WERI-Rb-1 (cell line): Measurements from ENCODE around the gene SYNDIG1.

Experiments used
- DNase-seq: peaks from one replicate; pipeline ENCODE4 v3.0.0-alpha.2; 2020
- H3K27ac ChIP-seq: fragments of 250-450 bp; sonication (Bioruptor Pico); 2 replicates; pipeline ENCODE4 v1.5.1; 2020; ENCODE audit warnings: mild to moderate bottlenecking, moderate library complexity
- H3K27me3 ChIP-seq: fragments of 250-450 bp; sonication (Bioruptor Pico); 2 replicates; pipeline ENCODE4 v1.5.1; 2021; ENCODE audit warnings: mild to moderate bottlenecking, low read depth, moderate library complexity; ENCODE audit not compliant: insufficient read depth, severe bottlenecking
- H3K36me3 ChIP-seq: fragments of 250-450 bp; sonication (Bioruptor Pico); 2 replicates; pipeline ENCODE4 v1.5.1; 2020; ENCODE audit warnings: mild to moderate bottlenecking, moderate library complexity
- H3K4me3 ChIP-seq: 2 replicates; pipeline ENCODE4 v1.5.1; 2011; ENCODE audit warnings: low read depth, mild to moderate bottlenecking, control low read depth, low read length
- H3K9me3 ChIP-seq: fragments of 250-450 bp; sonication (Bioruptor Pico); 2 replicates; pipeline ENCODE4 v1.5.1; 2021; ENCODE audit warnings: mild to moderate bottlenecking, moderate library complexity; ENCODE audit not compliant: severe bottlenecking
- CTCF ChIP-seq: IDR thresholded peaks from 2 replicates; pipeline ENCODE4 v1.5.1; 2011; ENCODE audit warnings: low read depth, mild to moderate bottlenecking, control low read depth, inconsistent platforms, low read length

Gene SYNDIG1

GRCh38 chr20:24658920-24659660 lies 189.7 kb downstream of the SYNDIG1 start:
- no peaks in the 10 kb centered on the region for H3K9me3 ChIP-seq
- DNase-seq = no peak
- H3K4me3 ChIP-seq = no peak overlapping the region
- H3K27ac ChIP-seq = no peak overlapping the region
- no peaks in the 10 kb centered on the region for H3K36me3 ChIP-seq
- H3K27me3 ChIP-seq = no peaks in the 10 kb centered on the region
- no peak for TF ChIP-seq CTCF

DNA sequence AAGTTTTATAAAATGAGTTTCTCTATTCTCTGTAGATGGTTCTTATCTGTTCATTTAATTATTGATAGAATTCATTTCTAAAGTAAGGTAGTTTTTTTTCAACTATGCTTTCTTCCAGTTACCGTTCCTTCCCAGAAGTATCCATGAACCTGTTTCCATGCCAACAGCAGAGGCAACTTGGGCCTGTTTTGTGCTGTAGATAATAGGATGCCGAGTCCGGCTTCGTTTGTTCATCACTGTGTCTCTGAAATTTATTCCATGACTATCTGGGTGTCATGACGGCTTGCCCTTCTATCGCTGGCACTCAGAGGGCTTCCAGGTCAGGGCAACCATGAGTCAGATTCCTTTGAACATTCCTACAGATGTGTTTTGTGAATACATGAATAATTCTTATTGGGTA lies 190.4 kb downstream of the SYNDIG1 start:
- no peaks in the 10 kb centered on the region for H3K36me3 ChIP-seq
- no peak for TF ChIP-seq CTCF
- H3K27me3 ChIP-seq = no peaks in the 10 kb centered on the region
- H3K27ac ChIP-seq = no peak overlapping the region
- H3K9me3 ChIP-seq = no peaks in the 10 kb centered on the region
- DNase-seq = no peak
- no peak overlapping the region for H3K4me3 ChIP-seq

- H3K4me3 ChIP-seq = no peak overlapping the region
Observed at GRCh38 chr20:24660651-24661050, 191.2 kb downstream of the SYNDIG1 start.

DNA sequence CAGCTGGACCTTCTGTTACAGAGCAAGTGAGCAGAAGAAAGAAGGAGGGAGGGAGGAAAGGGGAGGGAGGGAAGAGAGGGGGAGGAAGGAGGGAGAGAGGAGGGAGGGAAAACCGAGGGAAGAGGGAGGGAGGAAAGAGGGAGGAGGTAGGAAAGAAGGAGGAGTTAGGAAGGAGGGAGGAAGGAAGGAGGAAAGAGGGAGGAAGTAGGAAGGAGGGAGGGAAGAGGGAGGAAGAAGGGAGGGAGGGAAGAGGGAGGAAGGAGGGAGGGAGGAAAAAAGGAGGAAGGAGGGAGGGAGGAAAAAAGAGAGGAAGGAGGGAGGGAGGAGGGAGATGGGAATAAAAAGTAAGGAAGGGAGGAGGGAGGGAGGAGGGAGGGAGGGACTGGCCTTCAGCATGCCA lies 191.8 kb downstream of the SYNDIG1 start:
- H3K9me3 ChIP-seq = no peaks in the 10 kb centered on the region
- no peak overlapping the region for H3K27ac ChIP-seq
- no peak for TF ChIP-seq CTCF
- H3K27me3 ChIP-seq = no peaks in the 10 kb centered on the region
- no peaks in the 10 kb centered on the region for H3K36me3 ChIP-seq
- no peak for DNase-seq
- no peak overlapping the region for H3K4me3 ChIP-seq

More at GRCh38 chr20:24660651-24661050, 191.2 kb downstream of the SYNDIG1 start:
- no peak overlapping the region for H3K27ac ChIP-seq
- no peaks in the 10 kb centered on the region for H3K9me3 ChIP-seq
- DNase-seq = no peak
- no peaks in the 10 kb centered on the region for H3K27me3 ChIP-seq
- no peak for TF ChIP-seq CTCF
- no peaks in the 10 kb centered on the region for H3K36me3 ChIP-seq

DNA sequence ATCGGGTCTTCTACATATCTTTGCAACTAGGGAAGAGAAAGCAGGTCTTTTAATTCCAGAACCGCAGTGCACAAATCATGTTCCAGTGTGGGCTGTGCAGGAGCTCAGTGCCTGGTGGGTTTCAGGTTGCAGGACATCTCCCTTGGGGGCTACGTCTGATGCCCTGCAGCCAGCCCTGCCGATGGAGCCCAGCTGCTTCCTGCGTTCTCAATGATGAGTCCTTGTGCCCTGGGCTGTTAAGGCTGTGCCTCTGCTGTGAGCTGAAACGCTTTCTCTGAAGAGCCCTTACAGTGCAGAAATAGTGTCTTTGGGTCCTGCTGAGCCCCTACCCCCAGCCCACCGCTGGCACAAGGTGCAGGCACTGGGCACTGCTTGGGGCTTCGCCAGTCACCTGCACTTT lies 192.9 kb downstream of the SYNDIG1 start:
- H3K4me3 ChIP-seq = no peak overlapping the region
- no peaks in the 10 kb centered on the region for H3K27me3 ChIP-seq
- H3K9me3 ChIP-seq = no peaks in the 10 kb centered on the region
- TF ChIP-seq CTCF = no peak
- DNase-seq = no peak
- no peaks in the 10 kb centered on the region for H3K36me3 ChIP-seq
- no peak overlapping the region for H3K27ac ChIP-seq
